ENCODE measurements around the gene EPHX1.
"Not testable (repeated sequence)": the region's sequence is repeated elsewhere in the genome, so short reads cannot be mapped to it uniquely, and the experiment has no call there.

EPHX1 gene

DNA sequence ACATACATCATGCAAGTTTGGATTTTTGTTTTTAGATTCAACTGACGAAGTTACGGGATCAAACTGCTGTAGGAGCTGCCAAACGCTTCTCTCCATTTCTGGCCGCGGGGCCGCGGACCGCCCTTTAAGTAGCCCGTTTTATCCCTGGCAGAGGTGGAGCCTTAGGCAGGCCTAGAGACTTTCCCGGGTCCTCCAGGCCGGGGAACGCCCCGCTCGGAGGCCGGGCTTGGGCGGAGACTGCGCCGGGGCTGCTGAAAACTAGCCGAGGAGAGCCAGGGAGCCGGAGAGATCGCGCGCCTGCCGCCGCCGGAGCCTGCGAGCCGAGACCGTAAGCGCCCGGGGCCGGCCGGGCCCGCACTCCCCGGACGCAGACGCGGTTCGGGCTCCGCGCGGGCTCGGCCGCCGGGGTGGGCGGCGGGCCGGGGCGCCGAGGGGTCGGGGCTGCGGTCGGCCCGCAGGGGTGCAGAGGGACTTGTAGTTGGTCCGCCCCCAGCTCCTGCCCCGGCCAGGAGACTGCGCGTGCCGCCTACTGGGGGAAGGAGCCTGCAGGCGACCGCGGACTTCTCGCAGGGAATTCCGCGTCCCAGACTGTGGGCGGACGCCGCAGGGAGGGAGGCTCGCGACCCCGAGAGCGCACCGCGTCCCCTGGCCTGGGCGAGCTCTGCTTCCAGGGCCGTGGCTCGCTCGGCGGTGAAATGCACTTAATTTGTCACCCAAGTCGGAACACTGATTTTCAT, at the start of gene EPHX1:
EPHX1 (plus strand) TSS at position 283 of the 737 bp plus-strand sequence. CDS start 18,606 bp downstream, outside the sequence.
- peak; percentile 92 for DNase-seq

DNA sequence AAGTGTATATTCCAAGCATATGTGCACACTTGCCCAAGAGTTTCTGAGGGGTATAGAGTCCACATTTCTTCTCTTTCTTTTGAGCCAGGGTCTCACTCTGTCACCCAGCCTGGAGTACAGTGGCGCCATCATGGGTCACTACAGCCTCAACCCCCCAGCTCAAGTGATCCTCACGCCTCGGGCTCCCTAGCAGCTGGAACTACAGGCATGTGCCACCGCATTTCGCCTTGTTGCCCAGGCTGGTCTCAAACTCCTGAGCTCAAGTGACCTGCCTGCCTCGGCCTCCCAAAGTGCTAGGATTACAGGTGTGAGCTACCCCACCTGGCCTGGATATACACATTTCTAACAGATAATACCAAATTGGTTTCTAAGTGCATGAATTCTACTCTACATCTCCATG, 49.4 kb upstream of the EPHX1 start:
- no peak for DNase-seq

DNA sequence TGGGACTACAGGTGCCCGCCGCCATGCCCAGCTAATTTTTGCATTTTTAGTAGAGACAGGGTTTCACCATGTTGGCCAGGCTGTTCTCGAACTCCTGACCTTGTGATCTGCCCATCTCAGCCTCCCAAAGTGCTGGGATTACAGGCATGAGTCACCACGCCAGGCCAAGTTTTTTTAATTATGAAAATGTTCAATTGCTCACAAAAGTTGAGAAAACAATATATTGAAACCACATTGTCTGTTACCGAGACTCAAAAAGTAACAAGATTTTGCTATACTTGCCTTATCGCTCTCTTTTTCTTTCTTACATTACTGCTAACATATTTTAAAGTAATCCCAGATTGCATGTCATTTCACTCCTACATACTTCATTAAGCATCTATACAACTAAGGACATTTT, 48.5 kb upstream of the EPHX1 start:
- DNase-seq: not testable (repeated sequence)

DNA sequence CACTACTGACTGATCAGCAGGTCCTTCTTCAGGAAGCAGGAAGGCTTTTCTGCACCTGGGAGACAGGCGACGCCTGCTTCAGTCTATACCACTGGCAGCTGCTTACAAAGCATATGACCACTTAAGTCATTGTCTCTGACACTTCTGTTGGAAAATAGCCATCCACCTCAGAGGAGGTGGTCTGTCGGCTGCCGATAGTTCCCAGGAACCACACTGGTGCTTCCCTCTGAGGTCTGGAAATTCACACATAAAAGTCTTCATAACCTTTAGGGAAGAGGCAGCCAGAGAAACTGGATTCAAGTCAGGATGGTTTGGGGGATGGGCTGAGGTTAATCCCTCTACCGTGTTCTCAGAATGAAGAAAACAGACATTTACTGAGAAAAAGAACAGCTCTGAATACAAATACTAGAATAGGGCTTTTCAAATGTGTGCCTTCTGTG, 47.9 kb upstream of the EPHX1 start:
- peak; percentile 31 for DNase-seq

DNA sequence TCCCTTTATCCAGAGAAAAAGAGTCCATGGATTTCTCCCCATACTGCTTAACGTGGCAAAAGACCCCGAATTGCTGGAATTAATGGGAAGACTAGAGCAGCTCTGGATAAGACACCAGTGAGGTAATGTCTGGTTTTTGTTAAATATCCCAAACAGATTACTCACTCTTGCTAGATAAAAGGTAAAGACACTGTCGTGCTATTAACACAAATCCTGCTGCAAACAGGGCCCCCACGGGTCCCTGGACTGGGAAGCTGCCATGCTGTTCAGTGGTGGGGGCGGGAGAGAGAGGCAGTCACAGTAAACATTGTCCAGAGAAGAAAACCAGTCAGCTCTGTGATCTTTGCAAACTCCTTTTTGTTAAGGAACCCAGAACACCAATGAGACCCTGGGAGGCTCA, 47.5 kb upstream of the EPHX1 start:
- peak; percentile 27 for DNase-seq

DNA sequence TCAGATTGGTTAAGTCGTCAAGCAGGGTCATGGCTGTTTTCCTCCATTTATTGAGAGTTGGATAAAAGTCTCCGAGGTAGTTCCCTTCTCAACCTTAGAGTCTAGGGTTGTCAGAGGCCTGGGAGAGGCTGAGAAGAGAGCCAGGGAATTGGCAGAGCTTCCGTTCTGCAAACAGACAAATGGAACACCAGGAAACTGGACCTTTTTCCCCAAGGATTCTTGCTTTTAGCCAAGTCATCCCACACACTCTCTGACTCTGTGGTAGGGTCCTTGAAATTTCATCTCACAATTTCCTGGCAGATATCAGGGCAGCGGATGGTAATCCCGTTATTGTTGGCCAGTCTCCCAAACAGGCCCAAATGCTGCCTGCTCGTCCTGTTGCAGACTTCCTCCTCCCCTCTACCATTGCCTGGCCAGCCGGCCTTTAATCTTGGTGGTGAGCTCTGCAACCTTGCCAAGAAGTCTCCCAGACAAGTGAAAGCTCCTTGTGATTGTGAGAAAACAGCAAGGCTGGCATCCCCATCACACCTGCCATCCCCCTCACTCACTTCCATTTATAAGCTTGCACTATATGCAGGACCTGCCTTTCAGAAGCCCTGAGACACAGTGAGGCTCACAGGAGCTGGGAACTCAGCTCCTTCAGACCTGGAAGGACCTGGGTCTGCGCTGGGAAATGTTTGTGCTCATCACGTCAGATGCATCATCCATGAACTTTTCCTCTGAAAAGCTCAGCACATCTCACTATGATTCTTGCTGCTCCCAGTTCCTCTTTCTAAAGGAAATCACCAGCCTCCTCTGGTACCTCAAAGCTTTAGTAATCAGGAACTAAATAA, 46.0 kb upstream of the EPHX1 start:
- DNase-seq: no peak

DNA sequence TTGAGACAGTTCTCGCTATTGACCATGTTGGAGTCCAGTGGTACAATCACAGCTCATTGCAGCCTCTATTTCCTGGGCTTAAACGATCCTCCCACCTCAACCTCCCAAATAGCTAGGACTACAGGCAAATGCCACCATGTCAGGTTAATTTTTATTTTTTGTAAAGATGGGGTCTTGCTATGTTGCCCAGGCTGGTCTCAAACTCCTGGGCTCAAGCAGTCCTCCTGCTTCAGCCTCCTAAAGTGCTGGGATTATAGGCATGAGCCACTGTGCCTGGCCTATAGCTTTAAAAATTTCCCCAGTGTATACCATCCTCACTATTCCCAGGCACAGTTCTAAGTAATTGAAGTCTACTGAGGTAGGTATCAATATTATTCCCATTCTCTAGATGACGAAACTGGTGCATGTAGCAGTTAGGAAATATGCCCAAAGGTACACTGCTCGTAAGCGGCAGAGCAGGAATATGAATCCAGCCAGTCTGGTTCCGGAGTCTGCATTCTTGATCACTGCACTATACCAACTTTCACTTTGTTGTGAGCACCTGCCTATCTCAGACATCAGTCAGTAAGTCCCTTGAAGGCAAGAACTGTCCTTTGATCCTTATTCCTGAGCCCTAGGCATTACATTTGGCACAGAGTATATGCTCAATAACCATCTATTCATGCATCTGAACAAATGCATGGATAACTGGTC, 43.8 kb upstream of the EPHX1 start:
- no peak for DNase-seq

DNA sequence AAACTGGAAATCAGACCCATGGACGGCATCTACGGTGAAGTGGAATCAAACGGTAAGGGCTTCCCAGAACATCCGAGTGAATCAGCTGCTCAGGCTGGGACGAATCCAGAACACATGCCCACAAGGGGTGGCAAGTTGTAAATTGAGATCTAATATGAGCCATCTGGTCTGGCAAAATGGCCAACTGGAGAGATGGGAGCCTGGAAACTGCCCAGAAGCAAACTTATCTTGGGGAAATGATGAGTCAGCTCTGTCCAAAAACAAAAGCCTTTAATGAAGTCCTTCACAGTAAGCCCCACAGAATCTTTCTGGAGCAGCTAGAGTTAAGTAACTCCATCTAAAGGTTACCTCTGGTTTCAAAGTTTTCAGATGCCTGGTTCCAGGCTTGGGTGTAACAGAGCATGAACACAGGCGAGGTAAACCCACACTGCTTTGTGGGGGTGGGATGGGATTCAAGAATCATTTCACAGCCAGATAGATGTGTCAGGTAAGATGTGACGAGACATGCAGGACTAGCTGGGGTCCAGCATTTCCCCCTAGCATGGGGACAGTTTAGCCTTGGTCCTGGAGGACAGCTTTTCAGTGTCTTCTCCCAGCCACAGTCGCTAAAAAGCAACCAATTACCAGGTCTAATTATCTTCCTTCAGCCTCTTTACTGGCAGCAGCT, 42.8 kb upstream of the EPHX1 start:
- DNase-seq: no peak

DNA sequence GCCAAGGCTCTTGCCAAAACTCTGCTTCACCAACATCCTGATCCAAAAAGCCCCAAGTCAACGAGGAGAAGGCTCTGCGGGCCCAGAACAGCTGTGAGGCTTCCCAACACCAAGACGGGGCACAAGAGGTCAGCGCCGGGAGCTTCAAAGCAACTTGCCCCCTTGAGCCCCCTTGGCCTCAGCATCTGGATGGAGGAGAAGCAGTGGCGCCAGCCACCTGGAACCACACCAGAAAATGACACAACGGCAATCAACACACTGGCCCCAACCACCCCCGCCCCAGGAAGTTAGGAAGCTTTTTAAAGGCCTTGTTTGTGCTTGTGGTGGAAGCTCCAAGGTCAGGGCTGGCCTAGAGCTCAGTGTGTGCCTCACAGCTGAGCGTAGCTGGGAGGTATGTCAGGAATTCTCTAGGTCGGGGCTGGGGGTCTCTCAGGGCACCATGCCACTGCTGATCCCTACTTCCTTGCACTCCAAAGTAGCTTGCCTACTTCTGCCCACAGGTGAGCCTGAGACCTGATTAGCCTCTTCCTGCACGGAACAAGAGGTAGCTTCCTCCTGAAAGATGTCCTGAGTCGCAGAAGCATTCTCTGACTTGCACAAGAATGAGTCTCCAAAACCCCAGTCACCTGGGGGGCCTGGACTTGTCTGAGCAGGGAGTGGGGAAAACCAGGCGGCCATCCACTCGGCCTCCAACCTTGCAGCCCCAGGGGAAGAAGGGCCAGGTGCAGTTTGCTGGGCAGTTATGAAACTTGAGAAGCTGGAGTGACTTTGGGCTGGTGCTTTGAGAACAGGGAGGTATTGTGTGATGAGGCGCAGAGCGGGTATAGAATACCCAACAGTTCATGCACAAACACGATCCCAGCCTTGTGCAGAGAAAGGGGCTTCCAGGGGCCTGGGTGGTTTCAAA, 42.0 kb upstream of the EPHX1 start:
- no peak for DNase-seq

DNA sequence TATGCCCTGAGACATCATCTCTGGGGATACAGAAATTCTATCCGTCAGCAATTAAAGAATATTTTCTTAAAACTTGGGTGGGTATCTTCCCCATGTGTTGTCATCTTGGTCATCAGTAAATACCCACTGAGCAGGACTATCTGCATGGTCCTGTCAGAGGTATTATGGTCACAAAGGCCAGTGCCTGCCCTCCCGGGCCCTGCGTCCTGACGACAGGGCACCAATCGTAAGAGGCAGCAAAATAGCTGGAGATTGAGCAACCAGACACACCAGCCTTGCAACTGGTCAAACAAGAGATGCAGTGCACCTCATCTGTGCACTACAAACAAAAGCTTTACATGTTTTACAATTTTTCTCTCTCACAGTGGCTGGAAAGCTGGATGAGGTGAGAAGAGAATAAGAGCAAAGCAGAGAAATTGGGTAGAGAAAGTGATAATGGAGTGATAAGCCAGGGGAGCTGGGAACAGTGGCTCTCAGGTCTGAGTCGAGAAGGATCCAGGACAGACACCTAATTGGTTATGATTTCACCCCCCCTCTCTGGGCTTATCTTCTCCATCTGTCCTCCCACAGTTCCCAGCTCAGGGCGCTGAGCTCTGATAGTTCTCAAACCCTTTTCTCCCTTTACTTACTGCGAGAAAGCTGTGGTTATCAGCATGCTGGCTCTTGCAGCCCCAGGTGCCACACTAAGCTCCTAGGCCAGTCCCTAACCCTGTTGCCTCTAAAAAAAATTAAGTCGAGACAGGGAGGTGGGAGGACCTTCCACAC, 41.1 kb upstream of the EPHX1 start:
- no peak for DNase-seq

DNA sequence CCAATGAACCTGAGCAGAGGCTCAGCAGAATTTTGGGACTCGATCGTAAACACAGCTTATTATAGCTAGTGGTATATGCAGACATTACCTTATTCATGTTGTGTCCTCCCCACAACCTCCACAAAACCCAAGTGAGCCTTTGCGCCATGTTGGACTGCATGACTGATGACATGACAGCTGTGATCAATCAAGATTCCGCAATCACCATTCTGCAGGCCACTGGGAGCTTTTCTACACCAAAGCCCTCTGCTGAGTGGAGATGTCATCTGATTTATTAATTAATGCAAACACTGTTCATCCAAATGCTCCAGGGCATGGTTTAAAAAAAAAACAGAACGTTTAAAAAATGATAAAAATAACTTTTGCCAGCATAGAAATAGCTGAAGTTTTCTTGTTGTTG, 40.2 kb upstream of the EPHX1 start:
- no peak for DNase-seq

DNA sequence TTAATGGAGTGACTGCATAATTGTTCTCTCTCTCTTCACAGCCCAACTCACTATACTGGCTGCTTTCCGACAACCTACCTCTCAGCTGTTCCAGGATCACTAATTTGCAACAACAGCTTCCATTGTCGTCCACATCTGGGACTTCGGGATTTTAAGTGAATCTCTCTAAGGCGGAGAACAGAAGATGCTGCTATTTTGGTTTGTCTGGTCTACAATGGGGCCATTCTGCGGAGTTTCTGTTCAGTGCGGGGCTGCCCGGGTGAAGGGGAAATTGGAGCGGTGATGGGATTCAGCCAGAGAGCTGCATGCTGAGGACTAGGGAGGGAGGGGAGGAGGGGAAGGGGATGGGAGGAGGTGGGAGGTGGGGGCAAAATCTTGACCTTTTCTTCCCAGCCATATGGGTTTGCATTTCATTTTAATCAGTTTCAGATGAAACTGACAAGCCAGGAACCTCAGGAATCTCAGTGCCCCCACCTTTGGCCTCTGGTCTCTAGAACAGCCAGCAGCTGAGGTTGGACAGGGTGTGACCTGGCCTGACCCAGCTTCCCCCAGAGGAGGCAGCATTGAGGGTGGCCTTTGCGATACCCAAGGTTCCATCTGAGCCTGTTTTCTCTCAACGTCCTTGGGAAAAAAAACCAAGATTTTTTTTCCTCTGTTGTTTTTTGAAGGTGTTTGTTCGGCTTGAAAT, 39.2 kb upstream of the EPHX1 start:
- no peak for DNase-seq

DNA sequence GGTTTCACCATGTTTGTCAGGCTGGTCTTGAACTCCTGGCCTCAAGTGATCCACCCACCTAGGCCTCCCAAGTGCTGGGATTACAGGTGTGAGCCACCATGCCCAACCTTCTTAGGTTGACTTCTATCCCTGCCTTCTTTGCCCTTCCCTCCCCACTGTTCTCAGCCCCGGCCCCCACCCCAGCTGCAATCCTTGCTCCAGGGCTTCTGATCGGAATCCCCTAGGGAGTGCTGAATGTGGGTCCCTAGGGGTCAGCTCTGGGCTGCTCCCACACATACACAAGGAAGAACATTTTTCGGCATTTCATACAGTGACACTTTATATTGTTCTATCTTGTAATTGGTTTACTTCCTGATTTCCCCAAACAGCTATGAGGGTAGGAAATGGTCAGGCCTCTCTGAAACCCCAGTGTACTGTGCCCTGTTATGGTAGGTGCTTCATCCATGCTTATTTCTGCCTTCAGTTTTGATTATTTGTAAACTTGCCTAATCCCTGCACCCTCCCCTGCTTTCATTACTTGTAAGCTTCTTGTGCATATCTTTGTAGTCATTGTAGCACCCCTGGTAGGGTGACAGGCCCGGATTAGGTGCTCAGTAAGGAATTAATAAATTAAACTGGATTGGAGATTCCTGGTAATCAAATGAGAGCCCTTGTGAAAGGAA, 38.1 kb upstream of the EPHX1 start:
- DNase-seq: no peak

DNA sequence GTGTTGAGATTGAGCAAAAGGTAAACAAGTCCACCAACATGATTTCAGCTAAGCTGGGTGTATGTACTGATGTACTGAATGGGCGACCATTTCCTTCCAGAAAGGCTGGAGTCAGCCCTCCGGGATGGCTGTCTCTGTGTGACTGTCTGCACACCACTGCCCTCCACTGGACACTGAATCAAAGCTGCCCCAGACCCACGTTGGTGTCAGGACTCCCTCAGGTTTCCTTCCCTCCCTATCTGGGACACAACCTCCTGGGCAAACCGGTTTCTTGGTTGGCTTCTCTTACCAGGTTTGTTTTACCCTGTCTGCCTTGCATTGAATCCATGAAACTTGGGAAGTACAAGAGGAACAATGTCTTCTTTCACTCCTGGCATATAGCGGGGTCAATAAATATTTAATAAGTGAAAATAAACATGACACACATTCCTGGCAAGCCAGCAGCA, 37.6 kb upstream of the EPHX1 start:
- peak; percentile 61 for DNase-seq

DNA sequence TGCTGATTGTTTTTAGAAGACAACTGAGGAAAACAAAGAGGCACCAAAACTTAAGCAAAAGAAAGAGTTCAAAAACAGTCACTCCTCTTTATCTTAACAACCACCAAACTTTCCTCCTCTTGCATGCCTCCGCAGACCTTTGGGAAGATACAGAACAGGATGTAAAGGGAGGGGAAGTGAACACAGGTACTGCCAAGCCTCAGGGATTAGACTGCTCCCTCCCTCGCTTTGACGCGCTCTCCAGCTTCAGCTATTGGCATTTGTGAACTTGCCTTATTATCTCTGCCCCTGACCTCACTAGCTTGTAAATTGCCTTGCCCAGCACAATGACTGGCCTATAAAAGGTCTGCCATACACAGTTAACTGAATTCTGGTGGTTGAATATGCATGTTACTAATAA, 37.1 kb upstream of the EPHX1 start:
- DNase-seq: no peak

DNA sequence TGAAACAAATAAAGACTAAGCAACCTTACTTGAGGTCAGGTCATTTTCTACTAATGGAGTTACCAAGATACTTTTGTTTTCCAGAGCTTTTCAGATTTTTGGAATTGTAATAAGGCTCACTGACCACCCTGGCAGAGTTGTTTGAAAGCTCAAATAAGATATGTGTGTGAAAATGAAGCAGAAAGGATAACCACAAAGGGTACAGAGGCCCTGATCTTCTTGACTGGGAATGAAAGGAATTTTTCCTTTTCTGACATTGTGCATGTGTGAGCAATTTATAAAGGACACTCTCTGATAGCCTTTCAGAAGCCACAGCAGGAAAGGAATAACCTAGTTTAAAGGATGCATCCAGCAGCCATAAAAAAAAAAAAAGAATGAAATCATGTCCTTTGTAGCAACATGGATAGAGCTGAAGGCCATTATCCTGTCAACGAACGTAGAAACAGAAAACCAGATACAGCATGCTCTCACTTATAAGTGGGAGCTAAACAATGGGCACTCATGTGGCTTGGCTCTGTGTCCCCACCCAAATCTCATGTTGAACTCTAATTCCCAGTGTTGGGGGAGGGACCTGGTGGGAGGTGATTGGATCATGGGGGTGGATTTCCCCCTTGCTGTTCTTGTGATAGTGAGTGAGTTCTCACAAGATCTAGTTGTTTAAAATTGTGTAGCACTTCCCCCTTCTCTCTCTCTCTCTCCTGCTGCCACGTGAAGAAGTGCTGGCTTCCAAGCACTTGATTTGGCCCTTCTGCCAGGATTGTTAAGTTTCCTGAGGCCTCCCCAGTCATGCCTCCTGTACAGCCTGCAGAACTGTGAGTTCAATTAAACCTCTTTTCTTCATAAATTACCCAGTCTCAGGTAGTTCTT, 35.4 kb upstream of the EPHX1 start:
- DNase-seq: no peak

DNA sequence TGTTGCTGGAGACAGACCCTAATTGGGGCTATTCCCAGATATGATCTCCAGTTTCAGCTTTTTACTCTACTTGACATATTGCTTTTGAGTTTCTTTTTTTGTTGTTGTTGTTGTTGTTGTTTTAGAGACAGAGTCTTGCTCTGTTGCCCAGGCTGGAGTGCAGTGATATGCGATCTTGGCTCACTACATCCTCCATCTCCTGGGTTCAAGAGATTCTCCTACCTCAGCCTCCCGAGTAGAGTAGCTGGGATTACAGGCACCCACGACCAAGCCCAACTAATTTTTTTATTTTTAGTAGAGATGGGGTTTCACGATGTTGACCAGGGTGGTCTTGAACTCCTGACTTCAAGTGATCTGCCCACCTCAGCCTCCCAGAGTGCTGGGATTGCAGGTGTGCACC, 33.6 kb upstream of the EPHX1 start:
- no peak for DNase-seq

DNA sequence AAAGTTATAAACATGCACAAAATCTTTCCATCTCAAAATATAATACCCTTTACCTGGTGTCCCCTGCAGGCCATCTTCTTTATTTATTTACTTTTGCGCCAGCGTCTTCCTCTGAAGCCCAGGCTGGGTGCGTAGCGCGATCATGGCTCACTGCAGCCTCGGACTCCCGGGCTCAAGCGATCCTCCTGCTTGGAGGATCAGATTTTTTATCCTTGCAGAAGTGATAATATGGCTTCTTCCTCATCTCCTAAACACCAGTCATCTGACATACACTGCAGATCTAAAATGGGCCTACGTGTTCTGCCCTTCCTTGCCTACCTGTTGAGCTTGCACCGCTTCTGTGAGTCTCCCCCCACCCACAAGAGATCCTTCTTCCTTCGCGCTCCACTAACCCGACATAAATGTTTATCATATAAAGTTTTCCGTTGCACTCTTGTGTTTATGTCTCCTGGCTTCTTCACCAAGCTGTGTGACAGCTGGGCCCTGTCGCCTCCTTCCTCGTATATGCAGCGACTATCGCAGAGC, 32.8 kb upstream of the EPHX1 start:
- DNase-seq: no peak
